Measurements from ENCODE around the gene FDXACB1.

Gene FDXACB1, protein sequence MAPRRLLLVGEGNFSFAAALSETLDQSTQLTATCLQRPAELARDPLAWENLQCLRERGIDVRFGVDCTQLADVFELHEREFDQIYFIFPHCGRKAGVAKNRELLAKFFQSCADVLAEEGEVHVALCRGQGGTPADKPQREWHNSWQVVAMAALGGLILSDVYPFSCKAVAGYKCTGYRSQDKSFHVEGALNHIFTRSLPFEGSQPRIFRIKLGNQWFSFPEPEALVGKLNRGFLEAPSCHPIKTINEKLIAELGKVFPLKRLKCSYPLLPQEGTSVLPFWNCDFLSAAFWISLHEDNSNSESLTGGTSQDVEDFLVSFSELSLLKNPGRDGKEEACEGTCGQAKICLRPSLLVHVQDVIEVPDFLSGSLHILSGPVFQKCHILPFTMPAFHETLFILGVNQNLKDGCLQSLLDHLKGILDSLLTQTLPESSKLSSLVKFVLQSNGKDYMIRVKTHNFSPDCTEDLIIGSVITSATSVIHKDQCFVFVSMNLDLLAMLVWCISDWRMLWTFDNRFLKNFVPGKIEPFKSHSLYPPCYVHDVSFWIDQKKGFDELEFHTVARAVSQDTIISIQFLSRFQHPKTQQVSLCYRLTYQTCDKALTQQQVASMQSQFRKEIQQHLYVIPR

GRCh38 chr11:111878849-111879636 is at the start of gene FDXACB1, which contains the start of gene CFAP68:
Gene FDXACB1, minus strand, starts transcription at chr11:111879165. Its CDS starts 33 bp downstream, at chr11:111879132.
Gene CFAP68, plus strand, starts transcription at chr11:111879541. Its CDS starts 20 bp downstream, at chr11:111879561.
- Mint-ChIP-seq H3K9me3 (peaks cover 3% of the 10 kb centered on the region), H3K27ac (peak within 1 kb of the TSS; percentile 97), H3K4me1 (peaks cover 14% of the 10 kb centered on the region), H3K4me3 (peak within 1 kb of the TSS; percentile 88), H3K36me3 (peaks cover 32% of the 10 kb centered on the region)
- ATAC-seq: peak; percentile 95
- DNase-seq (ENCODE audit: low spot score in 2 of 2): peak; percentile 90 to 98

DNA sequence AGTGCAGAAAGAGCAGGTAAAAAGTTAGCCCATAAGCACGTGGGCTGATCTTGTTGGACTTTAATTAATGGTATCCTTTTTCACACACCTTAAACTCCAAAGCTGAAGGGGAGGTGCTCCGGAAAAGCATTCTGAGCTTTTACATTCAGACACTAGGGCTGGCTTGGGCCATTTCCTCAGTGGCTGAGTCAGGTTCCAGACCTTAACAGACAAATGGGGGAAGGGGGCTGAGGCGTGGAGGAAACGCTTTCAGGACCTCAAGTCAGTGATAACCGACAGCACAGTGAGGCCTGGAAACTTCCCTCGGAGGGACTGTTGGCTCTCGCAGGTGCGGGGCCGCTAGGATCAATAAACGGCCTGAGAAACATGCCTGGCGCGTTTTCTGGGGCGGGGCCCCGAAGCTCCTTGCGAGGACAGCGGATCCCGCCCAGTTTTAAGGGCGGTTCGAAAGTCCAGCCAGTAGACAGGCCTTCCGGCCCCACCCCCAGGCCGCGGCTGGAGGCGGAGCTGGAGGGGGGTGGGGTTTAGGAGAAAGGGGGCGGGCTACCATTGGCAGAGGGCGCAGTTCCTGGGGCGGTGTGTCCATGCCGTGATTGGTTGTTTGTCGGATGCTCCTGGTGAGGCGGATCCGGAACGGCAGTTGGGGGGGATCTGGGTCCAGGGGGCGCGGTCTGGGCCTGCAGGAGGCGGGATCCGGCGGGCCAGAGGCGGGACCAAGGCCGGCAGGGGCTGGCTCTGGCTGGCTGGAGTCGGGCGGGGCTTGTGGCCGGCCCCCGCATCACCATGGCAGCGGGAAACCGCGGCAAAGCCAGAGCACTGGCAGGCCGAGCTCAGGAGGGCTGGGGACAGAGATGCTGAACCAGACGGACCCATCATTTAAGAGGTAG is 47.8 kb upstream of the FDXACB1 start:
- H3K27ac Mint-ChIP-seq: peak overlapping the region; percentile 85
- peak; percentile 89 to 97 for DNase-seq (ENCODE audit: low spot score in 2 of 2)
- H3K4me1 Mint-ChIP-seq: peaks cover 19% of the 10 kb centered on the region
- peak; percentile 94 for ATAC-seq
- peak overlapping the region; percentile 71 for H3K4me3 Mint-ChIP-seq
- H3K9me3 Mint-ChIP-seq: no peaks in the 10 kb centered on the region
- H3K36me3 Mint-ChIP-seq: no peaks in the 10 kb centered on the region

GRCh38 chr11:111925953-111926352 is 47.0 kb upstream of the FDXACB1 start:
- no peak for ATAC-seq
- H3K4me3 Mint-ChIP-seq: peak overlapping the region; percentile 71
- peaks cover 19% of the 10 kb centered on the region for H3K4me1 Mint-ChIP-seq
- no peaks in the 10 kb centered on the region for H3K36me3 Mint-ChIP-seq
- no peak for DNase-seq (ENCODE audit: low spot score in 2 of 2)
- H3K9me3 Mint-ChIP-seq: no peaks in the 10 kb centered on the region
- H3K27ac Mint-ChIP-seq: peak overlapping the region; percentile 85

- peak overlapping the region; percentile 41 for H3K27ac Mint-ChIP-seq
Observed at GRCh38 chr11:111923951-111924350, 45.0 kb upstream of the FDXACB1 start.

GRCh38 chr11:111923351-111923788 is 44.4 kb upstream of the FDXACB1 start:
- Mint-ChIP-seq H3K9me3 (no peaks in the 10 kb centered on the region), H3K4me3 (no peak overlapping the region), H3K27ac (no peak overlapping the region), H3K36me3 (no peaks in the 10 kb centered on the region), H3K4me1 (peaks cover 19% of the 10 kb centered on the region)
- no peak for ATAC-seq
- DNase-seq (ENCODE audit: low spot score in 2 of 2): no peak

More at GRCh38 chr11:111923951-111924350, 45.0 kb upstream of the FDXACB1 start:
- Mint-ChIP-seq H3K9me3 (no peaks in the 10 kb centered on the region), H3K4me3 (no peak overlapping the region), H3K4me1 (peaks cover 19% of the 10 kb centered on the region), H3K36me3 (no peaks in the 10 kb centered on the region)
- ATAC-seq (no peak), DNase-seq (ENCODE audit: low spot score in 2 of 2) (no peak)

GRCh38 chr11:111922803-111923202 is 43.8 kb upstream of the FDXACB1 start:
- Mint-ChIP-seq H3K9me3 (no peaks in the 10 kb centered on the region), H3K27ac (no peak overlapping the region), H3K36me3 (no peaks in the 10 kb centered on the region), H3K4me3 (no peak overlapping the region), H3K4me1 (peaks cover 19% of the 10 kb centered on the region)
- DNase-seq (ENCODE audit: low spot score in 2 of 2) (no peak), ATAC-seq (no peak)

- Mint-ChIP-seq H3K4me3 (no peak overlapping the region), H3K27ac (no peak overlapping the region), H3K9me3 (no peaks in the 10 kb centered on the region), H3K4me1 (peaks cover 11% of the 10 kb centered on the region), H3K36me3 (no peaks in the 10 kb centered on the region)
- ATAC-seq (no peak), DNase-seq (ENCODE audit: low spot score in 2 of 2) (no peak)
Observed at GRCh38 chr11:111921541-111922230, 42.7 kb upstream of the FDXACB1 start.

- no peak for DNase-seq (ENCODE audit: low spot score in 2 of 2)
- no peak overlapping the region for H3K4me3 Mint-ChIP-seq
- no peak for ATAC-seq
- peaks cover 3% of the 10 kb centered on the region for H3K4me1 Mint-ChIP-seq
- H3K36me3 Mint-ChIP-seq: no peaks in the 10 kb centered on the region
- H3K9me3 Mint-ChIP-seq: no peaks in the 10 kb centered on the region
- H3K27ac Mint-ChIP-seq: no peak overlapping the region
Observed at GRCh38 chr11:111920908-111921307, 41.9 kb upstream of the FDXACB1 start.

DNA sequence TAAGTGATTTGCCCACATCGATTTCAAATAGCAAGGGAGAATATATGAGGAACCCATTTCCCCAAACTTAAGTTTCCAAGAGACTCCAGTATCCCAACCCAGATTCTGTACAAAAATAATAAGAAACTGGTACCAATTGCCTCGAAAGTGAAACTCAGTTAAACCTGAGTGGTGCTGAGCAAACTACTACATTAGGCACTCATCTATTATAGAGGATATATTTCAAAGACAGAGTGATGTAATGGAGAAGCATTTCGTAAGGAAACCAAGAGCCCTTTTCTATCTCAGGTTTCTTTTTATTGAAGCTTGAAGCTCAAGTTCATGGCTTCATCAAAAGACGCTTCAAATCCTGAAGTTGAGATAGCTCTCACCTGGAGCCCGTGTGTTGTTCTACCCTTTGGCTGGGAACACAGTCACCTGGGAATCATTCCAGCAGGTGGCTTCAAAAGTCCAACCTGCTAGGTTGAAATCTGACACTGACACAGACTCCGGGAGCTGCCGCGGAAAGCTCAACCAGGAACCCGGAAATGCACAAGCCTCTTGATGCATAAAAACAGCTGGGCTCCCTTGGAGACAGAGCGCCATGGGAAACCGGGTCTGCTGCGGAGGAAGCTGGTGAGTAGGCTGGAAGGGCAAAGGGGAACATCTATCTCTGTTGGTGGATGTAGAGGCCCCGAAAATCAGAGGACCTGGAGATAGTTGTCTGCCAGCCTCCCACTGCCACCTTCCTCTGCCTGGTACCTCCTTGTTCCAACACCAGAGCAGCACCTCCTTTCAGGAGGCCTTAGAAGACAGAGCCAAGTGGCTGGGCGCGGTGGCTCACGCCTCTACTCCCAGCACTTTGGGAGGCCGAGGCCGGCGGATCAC is 39.7 kb upstream of the FDXACB1 start, which contains the start of gene C11orf52:
TSS of gene C11orf52 (plus strand) at position 524 of the 867 bp plus-strand sequence. CDS start at position 584, 60 bp downstream.
- ATAC-seq (no peak), DNase-seq (ENCODE audit: low spot score in 2 of 2) (no peak)
- Mint-ChIP-seq H3K36me3 (no peaks in the 10 kb centered on the region), H3K9me3 (no peaks in the 10 kb centered on the region), H3K27ac (no peak within 1 kb of the TSS), H3K4me1 (no peaks in the 10 kb centered on the region), H3K4me3 (no peak within 1 kb of the TSS)

GRCh38 chr11:111917788-111918187 is 38.8 kb upstream of the FDXACB1 start:
- DNase-seq (ENCODE audit: low spot score in 2 of 2) (peak in 1 of 2 donors; percentile 2), ATAC-seq (no peak)
- Mint-ChIP-seq H3K36me3 (no peaks in the 10 kb centered on the region), H3K4me3 (no peak overlapping the region), H3K4me1 (no peaks in the 10 kb centered on the region), H3K9me3 (no peaks in the 10 kb centered on the region), H3K27ac (no peak overlapping the region)

GRCh38 chr11:111917312-111917711 is 38.3 kb upstream of the FDXACB1 start:
- Mint-ChIP-seq H3K36me3 (no peaks in the 10 kb centered on the region), H3K9me3 (no peaks in the 10 kb centered on the region), H3K4me3 (no peak overlapping the region), H3K27ac (no peak overlapping the region), H3K4me1 (no peaks in the 10 kb centered on the region)
- ATAC-seq (no peak), DNase-seq (ENCODE audit: low spot score in 2 of 2) (peak in 1 of 2 donors; percentile 30)

GRCh38 chr11:111916768-111917167 is 37.8 kb upstream of the FDXACB1 start:
- H3K27ac Mint-ChIP-seq: no peak overlapping the region
- H3K4me3 Mint-ChIP-seq: no peak overlapping the region
- no peaks in the 10 kb centered on the region for H3K36me3 Mint-ChIP-seq
- DNase-seq (ENCODE audit: low spot score in 2 of 2): no peak
- H3K9me3 Mint-ChIP-seq: no peaks in the 10 kb centered on the region
- no peaks in the 10 kb centered on the region for H3K4me1 Mint-ChIP-seq
- ATAC-seq: no peak

DNA sequence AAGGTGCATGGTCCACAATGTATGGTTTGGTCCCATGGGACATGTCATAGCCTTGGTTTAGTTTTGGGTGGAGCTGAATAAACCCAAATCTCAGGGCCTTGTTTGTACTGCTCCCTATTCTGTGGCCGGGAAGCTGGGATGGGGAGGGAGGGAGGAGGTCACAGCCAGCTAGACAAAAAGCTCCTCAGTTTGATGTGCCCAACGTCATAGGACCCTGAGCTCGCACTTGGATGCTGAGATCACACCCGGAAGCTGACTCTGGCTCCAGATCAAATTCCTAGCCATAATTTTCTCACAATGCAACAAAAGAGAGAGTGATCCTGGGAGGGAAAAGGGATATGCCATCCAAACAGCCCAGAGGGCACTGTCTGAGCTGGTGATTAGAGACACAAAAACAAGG is 35.0 kb upstream of the FDXACB1 start:
- no peak overlapping the region for H3K4me3 Mint-ChIP-seq
- ATAC-seq (no peak), DNase-seq (ENCODE audit: low spot score in 2 of 2) (peak in 1 of 2 donors; percentile 18)
- H3K9me3 Mint-ChIP-seq: no peaks in the 10 kb centered on the region
- no peak overlapping the region for H3K27ac Mint-ChIP-seq
- no peaks in the 10 kb centered on the region for H3K36me3 Mint-ChIP-seq
- no peaks in the 10 kb centered on the region for H3K4me1 Mint-ChIP-seq
